HG03097 (cell line): ENCODE results near the gene COTL1.
"Not testable (repeated sequence)": the region's sequence is repeated elsewhere in the genome, so short reads cannot be mapped to it uniquely, and the experiment has no call there.

ENCODE experiments used
- ATAC-seq: cut with Tn5 transposase; IDR thresholded peaks from one replicate; pipeline ENCODE4 v1.9.1; 2021; ENCODE audit not compliant: unreplicated experiment, low FRiP score

The COTL1 gene

GRCh38 chr16:84643674-84644073 lies 25.8 kb upstream of the COTL1 start:
- ATAC-seq, result no peak

GRCh38 chr16:84643180-84643583 lies 25.3 kb upstream of the COTL1 start:
- no peak for ATAC-seq

DNA sequence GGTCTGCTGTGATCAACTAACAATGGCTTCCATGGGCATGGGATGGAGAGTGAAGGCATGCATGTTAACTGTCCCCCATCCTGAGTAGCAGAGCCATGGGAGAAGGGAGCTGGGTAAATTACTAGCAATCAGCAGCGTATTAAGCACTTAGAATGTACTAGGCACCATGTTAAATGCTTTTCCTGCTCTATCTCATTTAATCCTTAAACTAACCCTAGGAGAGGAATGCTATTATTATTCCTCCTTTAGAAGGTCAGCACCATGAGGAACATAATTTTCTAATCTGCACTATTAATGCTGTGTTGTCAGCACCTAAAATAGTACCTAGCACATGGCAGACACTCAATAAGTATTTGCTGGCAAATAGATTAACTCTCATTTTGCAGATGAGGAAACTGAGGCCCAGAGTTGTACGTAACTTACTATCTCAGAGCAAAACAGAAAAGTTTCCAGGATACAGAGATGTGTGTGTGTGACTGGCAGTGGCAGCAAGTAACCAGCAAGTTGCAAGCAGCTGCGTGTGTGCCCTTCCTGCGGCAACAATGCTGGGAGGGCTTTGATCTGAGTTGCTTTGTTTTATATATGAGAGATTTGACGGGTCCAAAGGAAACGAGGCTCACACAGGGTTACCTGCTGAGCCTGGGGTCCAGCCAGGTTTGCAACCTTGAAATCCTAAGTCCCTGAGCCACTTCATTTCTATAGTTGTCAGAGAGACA lies 23.9 kb upstream of the COTL1 start:
- ATAC-seq, result no peak

- ATAC-seq, result no peak
Measured at GRCh38 chr16:84640145-84640544, 22.3 kb upstream of the COTL1 start.

GRCh38 chr16:84638231-84638806 lies 20.4 kb upstream of the COTL1 start:
- ATAC-seq, result no peak

DNA sequence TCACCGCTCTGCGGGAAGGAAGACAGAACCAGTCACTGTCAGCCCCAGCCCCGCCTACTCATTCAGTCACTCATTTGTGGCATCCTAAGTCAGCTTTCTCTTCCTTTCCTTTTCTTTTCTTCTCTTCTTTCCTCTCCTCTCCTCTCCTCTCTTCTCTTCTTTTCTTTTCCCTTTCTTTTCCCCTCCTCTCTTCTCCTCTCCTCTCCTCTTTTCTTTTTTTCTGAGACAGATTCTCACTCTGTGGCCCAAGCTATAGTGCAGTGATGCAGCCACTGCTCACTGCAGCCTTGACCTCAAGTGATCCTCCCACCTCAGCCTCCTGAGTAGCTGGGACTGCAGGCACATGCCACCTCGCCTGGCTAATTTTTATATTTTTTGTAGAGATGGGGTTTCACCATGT lies 19.8 kb upstream of the COTL1 start:
- ATAC-seq, result no peak

GRCh38 chr16:84635702-84636101 lies 17.8 kb upstream of the COTL1 start:
- no peak for ATAC-seq

GRCh38 chr16:84633622-84634021 lies 15.7 kb upstream of the COTL1 start:
- ATAC-seq, result no peak

DNA sequence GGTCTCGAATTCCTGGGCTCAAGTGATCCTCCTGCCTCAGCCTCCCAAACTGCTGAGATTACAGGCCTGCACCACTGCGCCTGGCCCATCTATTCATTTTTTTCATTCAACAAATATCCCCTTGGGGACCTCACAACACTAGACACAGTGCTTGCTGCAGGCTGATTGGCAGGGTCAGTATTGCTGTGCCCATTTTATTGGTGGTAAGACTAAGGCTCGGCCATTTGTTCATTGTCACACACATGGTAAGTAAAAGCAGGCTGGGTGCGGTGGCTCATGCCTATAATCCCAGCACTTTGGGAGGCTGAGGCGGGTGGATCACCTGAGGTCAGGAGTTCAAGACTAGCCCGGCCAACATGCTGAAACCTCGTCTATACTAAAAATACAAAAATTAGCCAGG lies 15.0 kb upstream of the COTL1 start:
- not testable (repeated sequence) for ATAC-seq

- ATAC-seq, result no peak
Measured at GRCh38 chr16:84631886-84632285, 14.0 kb upstream of the COTL1 start.

- no peak for ATAC-seq
Measured at GRCh38 chr16:84631153-84631466, 13.2 kb upstream of the COTL1 start.

DNA sequence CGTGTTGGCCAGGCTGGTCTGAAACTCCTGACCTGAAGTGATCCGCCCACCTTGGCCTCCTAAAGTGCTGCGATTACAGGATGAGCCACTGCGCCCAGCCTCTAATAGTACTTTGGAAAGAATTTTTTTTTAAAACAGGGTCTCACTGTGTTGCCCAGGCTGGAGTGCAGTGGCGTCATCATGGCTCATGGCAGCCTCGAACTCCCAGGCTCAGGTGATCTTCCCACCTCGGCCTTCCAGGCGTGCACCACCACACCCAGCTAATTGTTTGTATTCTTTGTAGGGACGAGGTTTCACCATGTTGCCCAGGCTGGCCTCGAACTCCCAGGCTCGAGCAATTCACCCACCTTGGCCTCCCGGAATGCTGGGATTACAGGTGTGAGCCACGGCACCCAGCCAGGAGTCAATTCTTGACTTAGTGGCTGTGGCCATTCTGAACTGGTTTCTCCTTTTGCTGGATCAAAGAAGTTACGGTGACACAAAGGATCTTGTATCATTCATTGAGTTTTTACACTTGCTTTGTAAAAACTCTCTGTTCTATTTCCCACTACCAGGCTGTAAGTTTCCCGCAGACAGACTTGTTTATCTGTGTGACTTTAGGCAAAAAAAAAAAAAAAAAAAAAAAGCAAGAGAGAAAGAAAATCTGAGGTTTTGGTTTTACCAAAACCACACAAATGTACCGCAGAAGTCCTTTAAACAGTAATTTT lies 12.7 kb upstream of the COTL1 start:
- no peak for ATAC-seq

DNA sequence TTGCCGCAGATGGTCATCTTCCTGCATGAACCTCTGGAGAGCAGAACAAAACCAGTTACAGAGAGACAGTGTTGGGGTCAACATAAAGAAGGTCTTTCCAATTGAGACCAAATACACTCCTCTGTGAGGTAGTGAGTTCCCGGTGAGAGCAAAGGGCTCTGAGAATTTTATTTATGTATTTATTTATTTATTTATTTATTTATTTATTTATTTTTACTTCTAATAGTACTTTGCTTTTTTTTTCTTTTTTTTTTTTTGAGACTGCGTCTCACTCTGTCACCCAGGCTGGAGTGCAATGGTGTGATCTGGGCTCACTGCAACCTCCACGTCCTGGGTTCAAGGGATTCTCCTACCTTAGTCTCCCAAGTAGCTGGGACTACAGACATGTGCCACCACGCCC lies 12.1 kb upstream of the COTL1 start:
- ATAC-seq, result no peak

- ATAC-seq, result no peak
Measured at GRCh38 chr16:84629580-84629979, 11.7 kb upstream of the COTL1 start.

- ATAC-seq, result no peak
Measured at GRCh38 chr16:84628226-84628731, 10.4 kb upstream of the COTL1 start.

- no peak for ATAC-seq
Measured at GRCh38 chr16:84625556-84625955, 7.7 kb upstream of the COTL1 start.

- ATAC-seq, result not testable (repeated sequence)
Measured at GRCh38 chr16:84620913-84621312, 3.0 kb upstream of the COTL1 start.

- ATAC-seq, result no peak
Measured at GRCh38 chr16:84618581-84619460, 943 bp upstream of the COTL1 start.

- peak; percentile 22 for ATAC-seq
Measured at GRCh38 chr16:84617041-84617790, 662 bp downstream of the COTL1 start.

GRCh38 chr16:84616515-84616914 lies 1.4 kb downstream of the COTL1 start:
- no peak for ATAC-seq
